WTC11 (cell line): ENCODE measurements around the gene CHST11. TPM values are rescaled to one million over a fixed set of nuclear protein-coding genes. Genes with fewer than 3 reads are reported as not detected.

ENCODE experiments used
- ATAC-seq: fragments of 200-7000 bp; cut with Tn5 transposase; 2 replicates; pipeline ENCODE4 v1.10.0; 2021; ENCODE audit warnings: mild to moderate bottlenecking, moderate library complexity
- CTCF ChIA-PET: fragments of 300-600 bp; sonication (Branson Sonifier 250); formaldehyde crosslinking; loops from one replicate; lab custom pipeline; 2021; ENCODE audit warnings: antibody characterized with exemption; lab: Charles Lee
- POLR2A ChIA-PET: fragments of 350-600 bp; sonication (Branson Sonifier 250); formaldehyde crosslinking; loops from one replicate; lab custom pipeline; 2021; ENCODE audit warnings: antibody characterized with exemption; lab: Charles Lee
- DNase-seq: peaks from one replicate; pipeline ENCODE4 v3.0.0; 2021; ENCODE audit warnings: low spot score
- H3K27ac Mint-ChIP-seq: 2 replicates; pipeline ENCODE4 v1.8.0; 2021; ENCODE audit warnings: mixed read lengths
- H3K27me3 Mint-ChIP-seq: 2 replicates; pipeline ENCODE4 v1.8.0; 2021; ENCODE audit warnings: low read depth, mild to moderate bottlenecking, moderate library complexity, mixed read lengths
- H3K36me3 Mint-ChIP-seq: 2 replicates; pipeline ENCODE4 v1.8.0; 2021; ENCODE audit warnings: mixed read lengths
- H3K4me1 Mint-ChIP-seq: 2 replicates; pipeline ENCODE4 v1.8.0; 2022; ENCODE audit warnings: mixed read lengths
- H3K4me3 Mint-ChIP-seq: 2 replicates; pipeline ENCODE4 v1.8.0; 2021; ENCODE audit warnings: mild to moderate bottlenecking, moderate library complexity, mixed read lengths
- H3K9me3 Mint-ChIP-seq: 2 replicates; pipeline ENCODE4 v1.8.0; 2021; ENCODE audit warnings: mixed read lengths
- CDX4 ChIP-seq: fragments of 250-450 bp; sonication (Bioruptor Pico); IDR thresholded peaks from 2 replicates; pipeline ENCODE4 v1.9.0; 2021; ENCODE audit warnings: moderate library complexity, mild to moderate bottlenecking, inconsistent platforms, borderline replicate concordance
- E2F4 ChIP-seq: sonication (generic); formaldehyde crosslinking; IDR thresholded peaks from 2 replicates; pipeline ENCODE4 v1.8.1; 2022; ENCODE audit warnings: low read depth, mild to moderate bottlenecking, moderate library complexity, missing genetic modification reagents, borderline replicate concordance
- ETV6 ChIP-seq: sonication (generic); formaldehyde crosslinking; IDR thresholded peaks from 2 replicates; pipeline ENCODE4 v1.8.1; 2022; ENCODE audit warnings: mild to moderate bottlenecking, missing genetic modification reagents
- FOXP4 ChIP-seq: sonication (generic); formaldehyde crosslinking; IDR thresholded peaks from 2 replicates; pipeline ENCODE4 v1.8.0; 2022; ENCODE audit warnings: mild to moderate bottlenecking, missing genetic modification reagents
- GRHL2 ChIP-seq: fragments of 250-450 bp; sonication (Bioruptor Pico); IDR thresholded peaks from 2 replicates; pipeline ENCODE4 v1.8.0; 2022; ENCODE audit warnings: mild to moderate bottlenecking, moderate library complexity; ENCODE audit not compliant: insufficient replicate concordance, severe bottlenecking
- NR3C1 ChIP-seq: sonication (generic); formaldehyde crosslinking; conservative IDR thresholded peaks from 2 replicates; pipeline ENCODE4 v1.8.1; 2023; ENCODE audit warnings: low read depth, mild to moderate bottlenecking, missing genetic modification reagents
- PRDM15 ChIP-seq: sonication (generic); formaldehyde crosslinking; IDR thresholded peaks from 2 replicates; pipeline ENCODE4 v1.8.0; 2022; ENCODE audit warnings: missing genetic modification reagents
- PRRX2 ChIP-seq: fragments of 250-450 bp; sonication (Bioruptor Pico); IDR thresholded peaks from 2 replicates; pipeline ENCODE4 v1.8.0; 2021; ENCODE audit warnings: mild to moderate bottlenecking
- ZNF121 ChIP-seq: sonication (generic); formaldehyde crosslinking; IDR thresholded peaks from 2 replicates; pipeline ENCODE4 v1.8.0; 2023; ENCODE audit warnings: missing genetic modification reagents
- ZNF219 ChIP-seq: sonication (generic); formaldehyde crosslinking; IDR thresholded peaks from 2 replicates; pipeline ENCODE4 v1.8.0; 2023; ENCODE audit warnings: missing genetic modification reagents, mild to moderate bottlenecking, borderline replicate concordance
- ZNF232 ChIP-seq: sonication (generic); formaldehyde crosslinking; IDR thresholded peaks from 2 replicates; pipeline ENCODE4 v1.8.0; 2022; ENCODE audit warnings: mild to moderate bottlenecking, missing genetic modification reagents
- ZNF532 ChIP-seq: fragments of 250-450 bp; sonication (Bioruptor Pico); IDR thresholded peaks from 2 replicates; pipeline ENCODE4 v1.9.0; 2021; ENCODE audit warnings: mild to moderate bottlenecking, borderline replicate concordance
- total RNA-seq: library from RNA; stranded (reverse); gene quantifications from 3 replicates; pipeline ENCODE4 v1.2.3, GENCODE V29; 2021

CHST11 gene
- total RNA-seq, 1 experiment from 2014 or later: 24.2 TPM

- ChIA-PET POLR2A (no interaction called here), CTCF (no interaction called here)
- TF ChIP-seq ZNF532 (CRISPR knock-in tag): no peak
- no peak for TF ChIP-seq NR3C1 (CRISPR knock-in tag)
- TF ChIP-seq GRHL2 (CRISPR knock-in tag): no peak
- TF ChIP-seq FOXP4 (CRISPR knock-in tag): no peak
- no peak for TF ChIP-seq ZNF219 (CRISPR knock-in tag)
- peaks cover 20% of the 10 kb centered on the region for H3K4me1 Mint-ChIP-seq
- ATAC-seq: no peak
- no peaks in the 10 kb centered on the region for H3K36me3 Mint-ChIP-seq
- no peak overlapping the region for H3K27ac Mint-ChIP-seq
- H3K4me3 Mint-ChIP-seq: no peak overlapping the region
- H3K27me3 Mint-ChIP-seq: peaks cover 13% of the 10 kb centered on the region
- peaks cover under 1% of the 10 kb centered on the region; the same call in 1 of the 2 replicates for H3K9me3 Mint-ChIP-seq
- DNase-seq: no peak
These were observed 41.3 kb upstream of the CHST11 start for GRCh38 chr12:104415342-104415980.

GRCh38 chr12:104416136-104416535 lies 40.6 kb upstream of the CHST11 start:
- no peaks in the 10 kb centered on the region for H3K9me3 Mint-ChIP-seq
- DNase-seq (no peak), ATAC-seq (no peak)
- no peak overlapping the region for H3K4me3 Mint-ChIP-seq
- H3K27me3 Mint-ChIP-seq: peaks cover 13% of the 10 kb centered on the region
- ChIA-PET POLR2A (no interaction called here), CTCF (no interaction called here)
- H3K4me1 Mint-ChIP-seq: peaks cover 20% of the 10 kb centered on the region
- H3K36me3 Mint-ChIP-seq: no peaks in the 10 kb centered on the region
- no peak overlapping the region for H3K27ac Mint-ChIP-seq
- no peak for TF ChIP-seq ZNF121
- TF ChIP-seq ZNF232 (CRISPR knock-in tag): no peak
- TF ChIP-seq ETV6 (CRISPR knock-in tag): no peak
- TF ChIP-seq E2F4 (CRISPR knock-in tag): no peak
- TF ChIP-seq PRDM15 (CRISPR knock-in tag): no peak
- TF ChIP-seq CDX4 (CRISPR knock-in tag): no peak
- no peak for TF ChIP-seq PRRX2 (CRISPR knock-in tag)
